Left kidney (tissue), 2 donors: Measurements from ENCODE around the gene APOBEC3B. TPM values are rescaled to one million over a fixed set of nuclear protein-coding genes. Genes with fewer than 3 reads are reported as not detected.
A peak's percentile ranks its signal among the peaks of the same experiment; 100 is the strongest.
"Not testable (repeated sequence)": the region's sequence is repeated elsewhere in the genome, so short reads cannot be mapped to it uniquely, and the experiment has no call there.

Experiments
- DNase-seq: peaks from one replicate; pipeline ENCODE4 v3.0.0-alpha.2; 2013
- polyA plus RNA-seq: library from polyadenylated mRNA; unstranded; fragments of 120-200 nt; gene quantifications from one replicate; pipeline ENCODE4 v1.2.1, GENCODE V29; 2013; ENCODE audit not compliant: insufficient read length

APOBEC3B gene
- polyA plus RNA-seq, 1 donor = 4.4 TPM

GRCh38 chr22:38966380-38966702 lies 15.8 kb upstream of the APOBEC3B start:
- DNase-seq = no peak

GRCh38 chr22:38966942-38967341 lies 15.2 kb upstream of the APOBEC3B start:
- no peak for DNase-seq

GRCh38 chr22:38967451-38968450 lies 14.4 kb upstream of the APOBEC3B start:
- no peak for DNase-seq

GRCh38 chr22:38968801-38969200 lies 13.3 kb upstream of the APOBEC3B start:
- no peak for DNase-seq

- DNase-seq = no peak
These were observed 11.6 kb upstream of the APOBEC3B start for GRCh38 chr22:38970551-38970950.

- DNase-seq = no peak
These were observed 10.9 kb upstream of the APOBEC3B start for GRCh38 chr22:38971202-38971601.

- DNase-seq = no peak
These were observed 10.4 kb upstream of the APOBEC3B start for GRCh38 chr22:38971791-38972190.

- DNase-seq = no peak
These were observed 9.6 kb upstream of the APOBEC3B start for GRCh38 chr22:38972558-38972957.

- DNase-seq = no peak
These were observed 8.6 kb upstream of the APOBEC3B start for GRCh38 chr22:38973289-38974169.

- no peak for DNase-seq
These were observed 7.8 kb upstream of the APOBEC3B start for GRCh38 chr22:38974170-38974825.

GRCh38 chr22:38974826-38975175 lies 7.3 kb upstream of the APOBEC3B start:
- DNase-seq = no peak

GRCh38 chr22:38977289-38977688 lies 4.9 kb upstream of the APOBEC3B start:
- not testable (repeated sequence) for DNase-seq

- not testable (repeated sequence) for DNase-seq
These were observed 1.6 kb upstream of the APOBEC3B start for GRCh38 chr22:38980587-38980986.

- DNase-seq = peak; percentile 69
These were observed 849 bp upstream of the APOBEC3B start for GRCh38 chr22:38981005-38981991.

GRCh38 chr22:38984224-38984623 lies 2.1 kb downstream of the APOBEC3B start:
- DNase-seq = no peak

- DNase-seq = not testable (repeated sequence)
These were observed 2.9 kb downstream of the APOBEC3B start for GRCh38 chr22:38984784-38985757.

GRCh38 chr22:38986629-38987028 lies 4.5 kb downstream of the APOBEC3B start:
- DNase-seq = no peak

- no peak for DNase-seq
These were observed 5.2 kb downstream of the APOBEC3B start for GRCh38 chr22:38987171-38987895.

- DNase-seq = no peak
These were observed 7.3 kb downstream of the APOBEC3B start for GRCh38 chr22:38989466-38989865.
